NOMO-1 (cell line): ENCODE measurements around the gene WDSUB1.

Experiments
- DNase-seq, 2 experiments: peaks; one replicate each; lab custom pipeline; 2025; ENCODE audit not compliant: unreplicated experiment in 2 of 2; lab: John Stamatoyannopoulos, UW

WDSUB1 gene

GRCh38 chr2:159225025-159226016, 61.2 kb downstream of the WDSUB1 start:
- no peak for DNase-seq

- no peak for DNase-seq
Observed at GRCh38 chr2:159224061-159224813, 62.3 kb downstream of the WDSUB1 start.

- DNase-seq: no peak
Observed at GRCh38 chr2:159219394-159219998, 67.0 kb downstream of the WDSUB1 start.

GRCh38 chr2:159218389-159218788, 68.1 kb downstream of the WDSUB1 start:
- DNase-seq: no peak

GRCh38 chr2:159217676-159218075, 68.8 kb downstream of the WDSUB1 start:
- no peak for DNase-seq

- no peak for DNase-seq
Observed at GRCh38 chr2:159215116-159215515, 71.4 kb downstream of the WDSUB1 start.

GRCh38 chr2:159214325-159214865, 72.1 kb downstream of the WDSUB1 start:
- DNase-seq: no peak

GRCh38 chr2:159213296-159213695, 73.2 kb downstream of the WDSUB1 start:
- DNase-seq: no peak

GRCh38 chr2:159211447-159212396, 74.8 kb downstream of the WDSUB1 start:
- no peak for DNase-seq

GRCh38 chr2:159209341-159210306, 76.9 kb downstream of the WDSUB1 start:
- no peak for DNase-seq

GRCh38 chr2:159208438-159208837, 78.1 kb downstream of the WDSUB1 start:
- DNase-seq: no peak

- DNase-seq: no peak
Observed at GRCh38 chr2:159206736-159207380, 79.6 kb downstream of the WDSUB1 start.

- DNase-seq: no peak
Observed at GRCh38 chr2:159204381-159205144, 81.9 kb downstream of the WDSUB1 start.

- DNase-seq: no peak
Observed at GRCh38 chr2:159202568-159203071, 83.9 kb downstream of the WDSUB1 start.

- no peak for DNase-seq
Observed at GRCh38 chr2:159201360-159202063, 85.0 kb downstream of the WDSUB1 start.

GRCh38 chr2:159200498-159200897, 86.0 kb downstream of the WDSUB1 start:
- DNase-seq: no peak
